ENCODE measurements around the gene MLPH. TPM values are rescaled to one million over a fixed set of nuclear protein-coding genes. Genes with fewer than 3 reads are reported as not detected.

The MLPH gene
- total RNA-seq, 2 experiments from 2014 or later, result not detected

DNA sequence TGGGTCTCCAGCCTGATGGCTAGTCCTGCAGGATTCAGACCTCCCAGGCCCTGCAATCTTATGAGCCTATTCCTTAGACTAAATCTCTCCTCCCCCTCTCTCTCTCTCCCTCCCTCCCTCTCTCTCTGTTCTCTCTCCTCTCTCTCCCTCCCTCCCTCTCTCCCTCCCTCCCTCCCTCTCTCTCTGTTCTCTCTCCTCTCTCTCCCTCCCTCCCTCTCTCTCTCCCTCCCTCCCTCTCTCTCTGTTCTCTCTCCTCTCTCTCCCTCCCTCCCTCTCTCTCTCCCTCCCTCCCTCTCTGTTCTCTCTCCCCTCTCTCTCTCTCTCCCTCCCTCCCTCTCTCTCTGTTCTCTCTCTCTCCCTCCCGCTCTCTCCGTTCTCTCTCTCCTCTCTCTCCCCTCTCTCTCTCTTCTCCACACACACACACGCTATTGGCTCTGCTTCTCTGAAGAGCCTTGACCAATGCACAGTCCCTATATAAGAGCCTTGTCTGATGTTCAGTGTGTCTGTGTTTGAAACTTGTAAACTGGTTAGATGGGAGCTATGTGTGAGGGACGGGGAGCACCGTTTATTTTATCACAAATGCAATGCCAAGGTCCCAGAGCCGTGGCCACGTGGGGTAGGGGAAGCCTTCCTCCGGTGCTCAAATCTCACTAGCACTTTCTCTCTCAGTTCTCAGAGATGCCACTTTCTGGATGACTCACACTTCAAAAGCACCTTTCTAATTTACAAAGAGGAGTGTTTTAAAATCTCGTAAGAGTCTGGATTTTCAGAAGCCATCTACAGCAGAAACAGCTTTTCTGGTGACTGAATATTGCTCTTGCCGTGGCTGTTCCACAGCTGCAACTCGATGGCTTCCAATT is 70.0 kb downstream of the MLPH start:
- Mint-ChIP-seq H3K4me1 (peaks cover 13% of the 10 kb centered on the region), H3K36me3 (peaks cover 4% of the 10 kb centered on the region), H3K27ac (no peak overlapping the region), H3K4me3 (no peak overlapping the region), H3K9me3 (ENCODE audit: low read depth) (peaks cover 8% of the 10 kb centered on the region), H3K27me3 (peaks cover 34% of the 10 kb centered on the region)
- DNase-seq, result peak; percentile 60
- peak; percentile 80 for ATAC-seq
- CTCF ChIA-PET, result interaction anchor here (0.7 kb wide), 1 partner anchor 189 kb away, joined by 5 read pairs; no protein-coding TSS in a partner anchor

DNA sequence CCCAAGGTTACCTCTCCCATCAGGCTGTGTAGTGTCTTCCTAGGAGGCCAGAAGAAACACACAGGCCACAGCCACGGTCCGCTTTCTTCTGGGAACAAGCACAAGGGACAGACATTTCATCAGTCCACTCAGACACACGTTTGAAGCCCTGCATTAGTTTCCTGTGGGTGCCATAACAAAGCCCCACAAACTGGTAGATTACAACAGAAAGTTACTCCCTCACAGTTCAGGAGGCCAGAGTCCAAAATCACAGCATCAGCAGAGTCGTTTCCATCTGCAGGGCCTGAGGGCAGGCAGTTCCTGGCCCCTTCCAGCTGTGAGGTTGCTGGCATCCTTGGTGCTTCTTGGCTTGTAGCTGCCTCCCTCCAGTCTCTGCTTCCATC is 70.6 kb downstream of the MLPH start:
- Mint-ChIP-seq H3K4me1 (peaks cover 13% of the 10 kb centered on the region), H3K9me3 (ENCODE audit: low read depth) (peaks cover 8% of the 10 kb centered on the region), H3K27ac (no peak overlapping the region), H3K36me3 (peaks cover 4% of the 10 kb centered on the region), H3K27me3 (peaks cover 37% of the 10 kb centered on the region), H3K4me3 (no peak overlapping the region)
- CTCF ChIA-PET, result interaction anchor here (0.7 kb wide), 1 partner anchor 188 kb away, joined by 5 read pairs; no protein-coding TSS in a partner anchor
- ATAC-seq (peak; percentile 16), DNase-seq (no peak)

DNA sequence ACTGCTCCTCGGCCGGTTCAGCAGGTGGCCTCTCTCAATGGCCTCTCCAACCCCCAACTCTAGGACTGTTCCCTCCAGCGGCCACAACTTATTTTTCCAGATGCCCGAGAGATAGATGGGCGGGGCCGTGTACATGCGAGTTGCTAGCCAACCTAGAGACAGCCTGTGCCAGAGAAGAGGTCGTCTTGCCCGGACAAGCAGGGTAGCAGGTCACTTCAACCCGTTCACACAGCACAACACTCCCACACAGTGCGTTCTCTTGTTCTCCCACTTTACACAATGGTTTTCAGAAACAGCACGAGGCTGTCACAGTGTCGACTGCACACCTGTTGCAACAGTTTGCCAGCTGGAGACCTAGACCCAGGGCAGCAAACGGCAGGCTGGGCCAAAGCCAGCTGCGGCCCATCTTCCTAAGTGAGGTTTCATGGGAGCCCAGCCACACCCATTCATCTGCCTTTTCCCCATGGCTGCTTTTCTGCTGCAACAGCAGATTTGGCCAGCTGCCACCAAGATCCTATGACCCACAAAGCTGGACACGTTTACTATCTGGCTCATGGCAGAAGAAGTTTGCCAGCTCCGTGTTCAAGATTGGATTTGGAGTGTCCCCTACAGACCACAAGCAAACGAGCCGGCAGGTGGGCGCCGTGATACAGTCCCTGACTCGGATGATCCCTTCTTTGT is 72.0 kb downstream of the MLPH start:
- H3K9me3 Mint-ChIP-seq (ENCODE audit: low read depth), result peaks cover 7% of the 10 kb centered on the region
- no peak overlapping the region for H3K4me3 Mint-ChIP-seq
- no peak for DNase-seq
- no peak overlapping the region for H3K27ac Mint-ChIP-seq
- H3K27me3 Mint-ChIP-seq, result peaks cover 37% of the 10 kb centered on the region
- H3K36me3 Mint-ChIP-seq, result peaks cover 4% of the 10 kb centered on the region
- H3K4me1 Mint-ChIP-seq, result peaks cover 13% of the 10 kb centered on the region
- ATAC-seq, result no peak
- CTCF ChIA-PET, result interaction anchor here (1.5 to 2.5 kb wide), 2 partner anchors 13 to 46 kb away, joined by 5 to 10 read pairs; no protein-coding TSS in a partner anchor

DNA sequence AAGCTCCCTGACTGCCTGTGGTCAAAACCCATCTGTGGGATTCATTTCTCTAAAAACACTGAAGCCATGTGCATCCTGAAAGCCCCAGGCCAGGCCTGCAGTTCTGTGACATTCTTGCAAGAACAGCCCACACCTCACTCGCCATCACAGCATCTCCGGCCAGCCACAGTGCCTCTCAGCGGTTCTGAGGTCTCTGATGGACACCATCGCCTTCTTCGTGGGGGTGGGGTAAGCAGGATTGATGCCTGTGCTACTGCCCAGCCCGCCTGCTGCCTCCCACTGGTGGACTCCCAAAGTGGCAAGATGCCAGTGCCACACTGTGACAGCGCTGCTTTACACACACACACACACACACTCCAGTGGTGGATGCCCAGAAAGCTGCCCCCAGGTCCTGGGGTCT is 74.2 kb downstream of the MLPH start:
- Mint-ChIP-seq H3K9me3 (ENCODE audit: low read depth) (no peaks in the 10 kb centered on the region), H3K4me1 (peaks cover 13% of the 10 kb centered on the region), H3K36me3 (peaks cover 2% of the 10 kb centered on the region), H3K4me3 (no peak overlapping the region), H3K27ac (no peak overlapping the region), H3K27me3 (peaks cover 30% of the 10 kb centered on the region)
- DNase-seq, result no peak
- CTCF ChIA-PET, result interaction anchor here (0.6 to 2.5 kb wide), 2 partner anchors 11 to 28 kb away, joined by 3 to 9 read pairs; no protein-coding TSS in a partner anchor
- no peak for ATAC-seq

DNA sequence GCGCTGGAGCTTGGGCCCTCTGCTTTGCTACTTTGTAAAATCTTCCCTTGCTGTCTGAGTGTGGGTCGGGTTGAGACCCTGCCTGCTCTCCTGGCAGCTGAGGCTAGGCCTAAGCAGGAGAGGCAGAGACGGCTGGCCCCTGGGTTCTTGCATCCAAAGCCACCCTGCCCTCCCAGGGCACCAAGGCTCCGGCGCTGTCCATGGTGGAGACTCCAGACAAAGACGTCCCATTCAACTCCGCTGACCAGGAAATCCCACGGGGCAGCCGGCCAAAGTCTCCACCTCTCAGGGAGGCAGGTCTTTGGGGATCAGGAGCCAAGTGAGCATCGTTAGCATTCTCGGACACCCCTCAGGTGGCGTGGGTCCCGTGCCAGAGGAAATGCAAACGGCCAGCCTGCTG is 76.8 kb downstream of the MLPH start:
- H3K4me1 Mint-ChIP-seq, result no peaks in the 10 kb centered on the region
- CTCF ChIA-PET, result interaction anchor here (2.5 kb wide), 1 partner anchor 8 kb away, joined by 9 read pairs; no protein-coding TSS in a partner anchor
- no peaks in the 10 kb centered on the region for H3K36me3 Mint-ChIP-seq
- peaks cover 17% of the 10 kb centered on the region for H3K27me3 Mint-ChIP-seq
- DNase-seq (no peak), ATAC-seq (no peak)
- H3K4me3 Mint-ChIP-seq, result no peak overlapping the region
- no peak overlapping the region for H3K27ac Mint-ChIP-seq
- H3K9me3 Mint-ChIP-seq (ENCODE audit: low read depth), result no peaks in the 10 kb centered on the region

DNA sequence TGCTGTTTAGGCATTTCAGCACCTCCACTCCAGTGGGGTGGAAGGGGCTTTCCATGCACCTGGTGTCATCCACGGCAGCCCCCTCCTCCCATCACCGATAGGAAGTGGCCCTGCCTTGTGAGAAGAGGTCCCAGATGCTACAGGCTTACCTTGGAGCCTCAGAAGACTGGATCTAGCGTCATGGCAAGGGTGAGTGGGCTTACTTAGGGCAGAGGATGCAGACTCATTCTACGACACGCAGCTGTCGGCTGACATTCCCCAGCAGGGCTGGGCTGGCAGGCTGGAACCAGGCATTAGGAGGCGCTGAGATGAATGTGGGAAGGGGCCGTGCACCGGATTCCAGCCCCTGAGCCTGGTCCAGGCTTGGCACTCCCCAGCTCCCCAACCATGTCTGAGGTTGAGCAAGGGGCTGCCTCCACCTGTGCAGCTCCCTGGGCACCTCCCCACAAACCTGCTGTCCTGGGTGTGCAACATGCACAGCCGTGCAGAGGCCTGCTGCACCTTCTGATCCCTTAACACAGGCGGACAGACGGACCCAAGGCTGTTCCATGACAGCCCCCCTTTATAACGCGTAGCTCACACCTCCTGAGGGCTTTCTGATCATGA is 77.6 kb downstream of the MLPH start:
- Mint-ChIP-seq H3K4me1 (no peaks in the 10 kb centered on the region), H3K27ac (no peak overlapping the region), H3K36me3 (no peaks in the 10 kb centered on the region), H3K4me3 (no peak overlapping the region), H3K27me3 (peaks cover 13% of the 10 kb centered on the region), H3K9me3 (ENCODE audit: low read depth) (no peaks in the 10 kb centered on the region)
- CTCF ChIA-PET, result no interaction called here
- ATAC-seq (no peak), DNase-seq (no peak)

DNA sequence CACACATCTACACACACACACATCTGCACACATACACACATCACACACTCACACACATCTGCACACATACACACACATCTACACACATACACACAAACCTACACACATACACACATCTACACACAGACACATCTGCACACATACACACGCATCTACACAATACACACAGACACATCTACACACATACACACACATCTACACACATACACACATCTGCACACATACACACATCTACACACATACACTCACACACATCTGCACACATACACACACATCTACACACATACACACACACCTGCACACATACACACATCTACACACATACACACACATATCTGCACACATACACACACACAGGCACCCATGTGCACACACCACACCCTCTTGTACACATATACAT is 78.9 kb downstream of the MLPH start:
- CTCF ChIA-PET, result no interaction called here
- H3K27me3 Mint-ChIP-seq, result peaks cover 10% of the 10 kb centered on the region

DNA sequence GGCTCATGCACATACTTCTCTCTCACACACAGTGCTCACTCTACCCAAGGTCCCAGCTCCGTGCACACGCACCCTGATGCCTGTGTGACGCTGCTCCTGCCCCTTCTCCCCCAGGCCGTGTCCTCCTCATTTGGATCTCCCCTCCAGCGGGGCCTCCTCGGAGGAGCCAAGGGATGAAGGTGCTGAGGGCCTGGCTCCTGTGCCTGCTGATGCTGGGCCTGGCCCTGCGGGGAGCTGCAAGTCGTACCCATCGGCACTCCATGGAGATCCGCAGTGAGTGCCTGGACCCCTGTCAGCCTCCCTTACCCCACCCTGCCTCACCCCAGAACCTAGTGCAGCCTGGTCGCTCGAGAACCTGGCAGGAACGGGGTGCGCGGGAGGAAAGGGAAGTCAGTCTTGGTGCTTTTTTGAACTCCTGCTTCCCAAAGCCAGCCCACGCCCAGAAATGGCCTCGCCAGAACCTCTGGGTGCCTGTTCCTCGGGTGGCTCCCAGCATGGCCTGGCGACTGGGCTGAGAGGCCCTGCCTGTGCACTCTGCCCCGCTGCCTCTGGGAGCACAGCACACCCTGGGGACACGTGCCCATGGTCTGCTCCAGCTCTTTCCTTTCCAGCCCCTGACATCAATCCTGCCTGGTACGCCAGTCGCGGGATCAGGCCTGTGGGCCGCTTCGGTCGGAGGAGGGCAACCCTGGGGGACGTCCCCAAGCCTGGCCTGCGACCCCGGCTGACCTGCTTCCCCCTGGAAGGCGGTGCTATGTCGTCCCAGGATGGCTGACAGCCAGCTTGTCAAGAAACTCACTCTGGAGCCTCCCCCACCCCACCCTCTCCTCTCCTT is 79.6 kb downstream of the MLPH start, which contains the start of gene PRLH:
Gene PRLH (plus strand): TSS at position 174 of the 835 bp plus-strand sequence. CDS start 0 bp downstream, at position 174.
- no peak for DNase-seq
- Mint-ChIP-seq H3K4me3 (no peak within 1 kb of the TSS), H3K27me3 (peaks cover 10% of the 10 kb centered on the region), H3K4me1 (no peaks in the 10 kb centered on the region), H3K27ac (no peak within 1 kb of the TSS), H3K9me3 (ENCODE audit: low read depth) (no peaks in the 10 kb centered on the region), H3K36me3 (no peaks in the 10 kb centered on the region)
- no peak for ATAC-seq
- CTCF ChIA-PET, result interaction anchor here (2.2 kb wide), 1 partner anchor 54 kb away, joined by 8 read pairs; no protein-coding TSS in a partner anchor

More for the DNA sequence above, 78.9 kb downstream of the MLPH start:
- Mint-ChIP-seq H3K36me3 (no peaks in the 10 kb centered on the region), H3K4me1 (no peaks in the 10 kb centered on the region), H3K4me3 (no peak overlapping the region), H3K27ac (no peak overlapping the region), H3K9me3 (ENCODE audit: low read depth) (no peaks in the 10 kb centered on the region)
- DNase-seq (no peak), ATAC-seq (no peak)

DNA sequence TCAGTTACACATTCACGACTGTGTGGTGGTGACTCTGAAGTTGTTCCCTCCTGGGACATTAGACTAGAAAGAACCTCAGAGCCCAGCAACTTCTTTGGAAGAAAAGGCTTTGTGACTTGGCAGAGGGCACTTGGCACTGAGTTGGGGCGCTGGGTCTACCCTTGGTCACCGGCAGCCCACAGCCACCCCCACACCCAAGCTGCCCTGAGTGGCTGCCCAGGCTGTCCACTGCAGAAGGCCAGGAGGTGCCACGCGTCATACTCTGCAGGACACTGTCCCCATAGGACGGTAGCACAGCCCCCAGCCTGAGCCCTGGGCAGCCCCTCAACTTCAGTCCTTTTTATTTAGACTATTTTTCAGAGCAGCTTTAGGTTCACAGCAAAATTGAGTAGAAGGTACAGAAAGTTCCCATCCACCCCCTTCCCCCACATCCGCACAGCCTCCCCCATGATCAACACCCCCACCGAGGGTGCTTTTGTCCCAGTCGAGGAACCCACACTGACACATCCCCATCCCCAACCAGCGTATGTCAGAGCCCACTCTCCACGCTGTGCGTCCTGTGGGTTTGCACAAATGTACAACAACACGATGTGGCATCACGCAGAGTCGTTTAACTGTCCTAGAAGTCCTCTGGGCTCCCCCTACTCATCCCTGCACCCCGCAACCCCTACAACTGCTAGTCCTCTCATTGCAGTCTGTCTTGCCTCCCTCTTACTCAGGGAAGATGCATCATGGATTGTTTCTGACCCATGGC is 80.4 kb downstream of the MLPH start:
- H3K27ac Mint-ChIP-seq, result no peak overlapping the region
- H3K9me3 Mint-ChIP-seq (ENCODE audit: low read depth), result no peaks in the 10 kb centered on the region
- ATAC-seq, result no peak
- no peaks in the 10 kb centered on the region for H3K36me3 Mint-ChIP-seq
- H3K4me1 Mint-ChIP-seq, result no peaks in the 10 kb centered on the region
- CTCF ChIA-PET, result interaction anchor here (2.2 kb wide), 1 partner anchor 55 kb away, joined by 8 read pairs; no protein-coding TSS in a partner anchor
- DNase-seq, result no peak
- H3K27me3 Mint-ChIP-seq, result peaks cover 10% of the 10 kb centered on the region
- no peak overlapping the region for H3K4me3 Mint-ChIP-seq

DNA sequence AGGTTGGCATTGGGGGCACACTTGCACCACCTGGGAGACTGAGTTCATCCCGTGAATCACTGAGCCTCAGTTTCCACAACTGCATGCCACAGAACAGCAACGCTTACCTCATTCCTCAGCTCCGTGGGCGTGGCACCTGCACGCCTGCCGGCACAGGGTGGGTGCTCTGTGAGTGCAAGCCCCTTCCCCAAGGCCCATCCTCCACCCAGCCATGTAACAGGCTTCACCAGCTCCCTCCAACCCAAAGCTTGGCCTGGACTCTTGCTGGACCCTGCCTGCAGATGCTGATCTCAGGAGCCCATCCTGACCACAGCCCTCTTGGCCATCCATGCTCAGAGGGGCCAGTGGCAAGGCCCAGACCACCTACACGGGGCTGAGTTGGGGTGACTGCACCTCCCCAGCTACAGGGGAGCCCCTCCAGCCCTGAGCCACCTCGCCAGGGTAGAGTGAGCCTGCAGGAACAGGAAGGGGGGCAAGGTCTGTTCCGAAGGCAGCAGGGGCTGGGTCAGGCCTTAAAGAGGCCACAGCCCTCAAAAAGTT is 81.1 kb downstream of the MLPH start:
- H3K4me3 Mint-ChIP-seq, result no peak overlapping the region
- no peaks in the 10 kb centered on the region for H3K36me3 Mint-ChIP-seq
- H3K27ac Mint-ChIP-seq, result no peak overlapping the region
- peaks cover 7% of the 10 kb centered on the region for H3K27me3 Mint-ChIP-seq
- ATAC-seq, result no peak
- no peaks in the 10 kb centered on the region for H3K9me3 Mint-ChIP-seq (ENCODE audit: low read depth)
- no peak for DNase-seq
- no peaks in the 10 kb centered on the region for H3K4me1 Mint-ChIP-seq
- CTCF ChIA-PET, result interaction anchor here (2.2 kb wide), 1 partner anchor 56 kb away, joined by 8 read pairs; no protein-coding TSS in a partner anchor

DNA sequence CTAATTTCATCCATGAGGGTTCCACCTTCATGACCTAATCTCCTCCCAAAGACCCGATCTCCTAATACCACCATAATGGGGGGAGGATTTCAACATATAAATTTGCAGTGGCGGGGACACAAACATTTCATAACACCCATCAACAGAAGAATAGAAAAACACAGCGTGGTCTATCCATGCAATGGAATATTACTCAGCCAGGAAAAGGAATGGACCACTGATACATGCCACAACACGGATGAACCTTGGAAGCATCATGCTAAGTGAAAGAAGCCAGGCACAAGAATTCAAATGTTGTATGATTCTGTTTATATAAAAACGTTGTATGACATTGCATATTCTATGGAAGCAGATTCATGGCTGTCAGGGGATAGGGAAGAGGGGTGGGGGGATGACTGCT is 82.0 kb downstream of the MLPH start:
- Mint-ChIP-seq H3K36me3 (no peaks in the 10 kb centered on the region), H3K9me3 (ENCODE audit: low read depth) (no peaks in the 10 kb centered on the region), H3K4me1 (no peaks in the 10 kb centered on the region), H3K27me3 (peaks cover 6% of the 10 kb centered on the region), H3K4me3 (no peak overlapping the region), H3K27ac (no peak overlapping the region)
- CTCF ChIA-PET, result no interaction called here
- DNase-seq (no peak), ATAC-seq (no peak)

DNA sequence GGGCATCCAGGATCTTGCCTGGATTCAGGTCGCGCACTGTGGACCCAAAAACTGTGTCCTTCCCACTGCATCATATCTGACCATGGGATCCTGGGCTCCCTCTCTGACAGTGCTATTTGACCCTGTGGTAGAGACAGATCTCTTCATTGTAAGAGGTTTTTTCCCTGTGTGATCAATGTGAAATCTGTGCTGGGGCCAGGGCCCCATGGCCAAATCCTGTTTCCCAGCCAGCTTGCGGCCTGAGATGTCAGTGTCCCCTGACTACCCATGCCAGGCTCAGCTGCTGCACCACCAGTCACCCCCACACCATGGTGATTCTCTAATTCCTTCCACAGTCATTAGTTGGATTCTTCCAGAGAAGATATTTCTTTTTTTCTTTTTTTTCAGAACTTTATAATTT is 82.8 kb downstream of the MLPH start:
- Mint-ChIP-seq H3K36me3 (no peaks in the 10 kb centered on the region), H3K9me3 (ENCODE audit: low read depth) (no peaks in the 10 kb centered on the region), H3K27ac (no peak overlapping the region), H3K4me1 (no peaks in the 10 kb centered on the region), H3K27me3 (peaks cover 6% of the 10 kb centered on the region), H3K4me3 (no peak overlapping the region)
- ATAC-seq (no peak), DNase-seq (no peak)
- CTCF ChIA-PET, result interaction anchor here (3.9 to 4.8 kb wide), 2 partner anchors 55 to 150 kb away, joined by 24 to 127 read pairs; no protein-coding TSS in a partner anchor
